ENCODE data around the gene DTNA.

- TF ChIP-seq POLR2A (IDR thresholded peaks at IDR 0.05) (no peak), CTCF (IDR thresholded peaks at IDR 0.05) (no peak), POLR2AphosphoS5 (IDR thresholded peaks at IDR 0.05) (no peak)
Measured at GRCh38 chr18:34892379-34892778, 182.3 kb downstream of the DTNA start.
